Uterus (tissue), 4 donors: ENCODE measurements around the gene C5orf47. TPM values are rescaled to one million over a fixed set of nuclear protein-coding genes. Genes with fewer than 3 reads are reported as not detected.

Source experiments
- DNase-seq, 2 donors: peaks; one replicate each; pipeline ENCODE4 v3.0.0-alpha.2; 2019 to 2020
- H3K27ac ChIP-seq, 2 donors: fragments of 200-600 bp; sonication (generic); 1 replicate in 1 of 2; 2 replicates in 1 of 2; pipeline ENCODE4 v1.5.1; 2016 to 2018
- H3K27me3 ChIP-seq, 2 donors: fragments of 200-600 bp; sonication (generic); one replicate each; pipeline ENCODE4 v1.5.1; 2018 to 2019; ENCODE audit warnings: control low read depth in 1 of 2
- H3K36me3 ChIP-seq, 2 donors: fragments of 200-600 bp; sonication (generic); one replicate each; pipeline ENCODE4 v1.5.1; 2019; ENCODE audit warnings: control low read depth in 1 of 2
- H3K4me1 ChIP-seq, 2 donors: fragments of 200-600 bp; sonication (generic); one replicate each; pipeline ENCODE4 v1.5.1; 2018 to 2019; ENCODE audit warnings: control low read depth in 1 of 2
- H3K4me3 ChIP-seq, 2 donors: fragments of 200-600 bp; sonication (generic); 1 replicate in 1 of 2; 2 replicates in 1 of 2; pipeline ENCODE4 v1.5.1; 2018 to 2019; ENCODE audit warnings: mild to moderate bottlenecking in 1 of 2
- H3K9me3 ChIP-seq, 2 donors: fragments of 200-600 bp; sonication (generic); one replicate each; pipeline ENCODE4 v1.5.1; 2019; ENCODE audit warnings: control low read depth in 1 of 2
- CTCF ChIP-seq, 4 experiments: fragments of 200-600 bp in 2 of 4; fragments of 450-650 bp in 2 of 4; sonication (generic) in 2 of 4; IDR thresholded peaks; one replicate each; pipeline ENCODE4 v1.5.1; 2016 to 2019; ENCODE audit warnings: antibody characterized with exemption in 4 of 4, mild to moderate bottlenecking in 2 of 4, moderate library complexity in 1 of 4
- POLR2A ChIP-seq, 2 donors: fragments of 450-650 bp; IDR thresholded peaks; one replicate each; pipeline ENCODE4 v1.6.1; 2016; ENCODE audit warnings: antibody characterized with exemption in 2 of 2, mild to moderate bottlenecking in 1 of 2, moderate library complexity in 1 of 2
- intact Hi-C: fragments of 100-400 bp; cut with DNase I; formaldehyde crosslinking; loops from one replicate; pipeline ENCODE4 v1.15.1; 2023; ENCODE audit warnings: low total_unique reads
- total RNA-seq, 4 donors: library from RNA; depleted of rRNA in 3 of 4; stranded (reverse); fragments of >200 nt in 3 of 4; gene quantifications; one replicate each; pipeline versions ENCODE4 v1.1.0 to v1.2.4, GENCODE V29; 2014 to 2023
- donor health status: DM: yes; HTN: yes; CAD: no.

The C5orf47 gene
- total RNA-seq, 4 donors from 2014 or later = 0.21 TPM; not detected in 3

- Histone ChIP-seq H3K4me3 (no peak overlapping the region), H3K4me1 (no peaks in the 10 kb centered on the region), H3K27ac (no peak overlapping the region), H3K27me3 (no peaks in the 10 kb centered on the region), H3K9me3 (no peaks in the 10 kb centered on the region), H3K36me3 (no peaks in the 10 kb centered on the region)
- no peak for DNase-seq
- intact Hi-C loops = no loop called here
- TF ChIP-seq CTCF (IDR thresholded peaks at IDR 0.05) = no peak
- no peak for TF ChIP-seq POLR2A (IDR thresholded peaks at IDR 0.05)
Measured at GRCh38 chr5:173945160-173945559, 43.8 kb upstream of the C5orf47 start.

GRCh38 chr5:173946323-173946722 lies 42.6 kb upstream of the C5orf47 start:
- TF ChIP-seq CTCF (IDR thresholded peaks at IDR 0.05) = no peak
- no peak for TF ChIP-seq POLR2A (IDR thresholded peaks at IDR 0.05)
- H3K36me3 ChIP-seq = no peaks in the 10 kb centered on the region
- H3K9me3 ChIP-seq = no peaks in the 10 kb centered on the region
- intact Hi-C loops = no loop called here
- no peaks in the 10 kb centered on the region for H3K4me1 ChIP-seq
- no peaks in the 10 kb centered on the region for H3K27me3 ChIP-seq
- H3K27ac ChIP-seq = no peak overlapping the region
- DNase-seq = no peak
- H3K4me3 ChIP-seq = no peak overlapping the region

GRCh38 chr5:173950829-173951228 lies 38.1 kb upstream of the C5orf47 start:
- DNase-seq = no peak
- H3K27ac ChIP-seq = no peak overlapping the region
- intact Hi-C loops = no loop called here
- no peaks in the 10 kb centered on the region for H3K36me3 ChIP-seq
- no peak overlapping the region for H3K4me3 ChIP-seq
- no peaks in the 10 kb centered on the region for H3K27me3 ChIP-seq
- no peaks in the 10 kb centered on the region for H3K9me3 ChIP-seq
- TF ChIP-seq POLR2A (IDR thresholded peaks at IDR 0.05) = no peak
- TF ChIP-seq CTCF (IDR thresholded peaks at IDR 0.05) = no peak
- H3K4me1 ChIP-seq = no peaks in the 10 kb centered on the region

GRCh38 chr5:173953528-173954090 lies 35.4 kb upstream of the C5orf47 start:
- TF ChIP-seq CTCF (IDR thresholded peaks at IDR 0.05) = no peak
- no peak for TF ChIP-seq POLR2A (IDR thresholded peaks at IDR 0.05)
- DNase-seq = no peak
- no peaks in the 10 kb centered on the region for H3K27me3 ChIP-seq
- no peak overlapping the region for H3K4me3 ChIP-seq
- intact Hi-C loops = no loop called here
- peak overlapping the region in 1 of 2 donors; percentile 83 for H3K27ac ChIP-seq
- peaks cover 0 to 3% of the 10 kb centered on the region in 2 donors for H3K36me3 ChIP-seq
- H3K4me1 ChIP-seq = no peaks in the 10 kb centered on the region
- no peaks in the 10 kb centered on the region for H3K9me3 ChIP-seq

- peaks cover 0 to 3% of the 10 kb centered on the region in 2 donors for H3K36me3 ChIP-seq
- no peaks in the 10 kb centered on the region for H3K9me3 ChIP-seq
- DNase-seq = peak in 1 of 2 donors; percentile 38
- peak overlapping the region; percentile 50 to 83 for H3K27ac ChIP-seq
- no peaks in the 10 kb centered on the region for H3K27me3 ChIP-seq
- intact Hi-C loops = no loop called here
- no peak for TF ChIP-seq POLR2A (IDR thresholded peaks at IDR 0.05)
- H3K4me1 ChIP-seq = no peaks in the 10 kb centered on the region
- H3K4me3 ChIP-seq = no peak overlapping the region
Measured at GRCh38 chr5:173954671-173955521, 34.1 kb upstream of the C5orf47 start.
